HAP-1 (cell line): ENCODE results near the gene NHS.

Source experiments
- DNase-seq, 2 experiments: peaks; one replicate each; pipeline ENCODE4 v3.0.0-alpha.2; 2016 to 2020; ENCODE audit warnings: low spot score in 2 of 2
- H3K27me3 ChIP-seq: fragments of 250-450 bp; sonication (Bioruptor Pico); 2 replicates; pipeline ENCODE4 v1.5.1; 2020; ENCODE audit warnings: low read depth, mild to moderate bottlenecking, moderate library complexity
- H3K36me3 ChIP-seq: fragments of 250-450 bp; sonication (Bioruptor Pico); replicated peaks from 2 replicates; pipeline ENCODE4 v1.5.1; 2020; ENCODE audit warnings: mild to moderate bottlenecking
- H3K4me1 ChIP-seq: fragments of 250-450 bp; sonication (Bioruptor Pico); 2 replicates; pipeline ENCODE4 v1.5.1; 2020; ENCODE audit warnings: mild to moderate bottlenecking
- H3K4me3 ChIP-seq: fragments of 250-450 bp; sonication (Bioruptor Pico); 2 replicates; pipeline ENCODE4 v1.5.1; 2020; ENCODE audit warnings: mild to moderate bottlenecking, moderate library complexity
- H3K9me3 ChIP-seq: fragments of 250-450 bp; sonication (Bioruptor Pico); 2 replicates; pipeline ENCODE4 v1.5.1; 2020; ENCODE audit warnings: mild to moderate bottlenecking, moderate library complexity
- in situ Hi-C: fragments of 300-500 bp; cut with MboI; formaldehyde crosslinking; loops from 3 replicates; pipeline ENCODE4 v1.14.3; 2020; ENCODE audit warnings: low sequenced_read_pairs, inconsistent platforms, mixed read lengths

Gene NHS

GRCh38 chrX:17603196-17603595, 228.2 kb downstream of the NHS start:
- H3K36me3 ChIP-seq = no peaks in the 10 kb centered on the region
- in situ Hi-C loops = no loop called here
- H3K4me1 ChIP-seq = peaks cover 33% of the 10 kb centered on the region
- H3K4me3 ChIP-seq = no peak overlapping the region
- no peak for DNase-seq
- H3K27me3 ChIP-seq = no peaks in the 10 kb centered on the region
- H3K9me3 ChIP-seq = no peaks in the 10 kb centered on the region

- Histone ChIP-seq H3K27me3 (no peaks in the 10 kb centered on the region), H3K36me3 (no peaks in the 10 kb centered on the region), H3K9me3 (no peaks in the 10 kb centered on the region), H3K4me1 (peaks cover 28% of the 10 kb centered on the region), H3K4me3 (no peak overlapping the region)
- in situ Hi-C loops = no loop called here
- peak; percentile 18 to 27 for DNase-seq
These were observed 230.7 kb downstream of the NHS start for GRCh38 chrX:17605676-17606075.

GRCh38 chrX:17606231-17606630, 231.2 kb downstream of the NHS start:
- no peaks in the 10 kb centered on the region for H3K36me3 ChIP-seq
- in situ Hi-C loops = no loop called here
- H3K4me3 ChIP-seq = no peak overlapping the region
- no peak for DNase-seq
- peaks cover 22% of the 10 kb centered on the region for H3K4me1 ChIP-seq
- no peaks in the 10 kb centered on the region for H3K9me3 ChIP-seq
- no peaks in the 10 kb centered on the region for H3K27me3 ChIP-seq

- DNase-seq = no peak
- Histone ChIP-seq H3K9me3 (no peaks in the 10 kb centered on the region), H3K27me3 (no peaks in the 10 kb centered on the region), H3K4me1 (peaks cover 9% of the 10 kb centered on the region), H3K4me3 (no peak overlapping the region), H3K36me3 (no peaks in the 10 kb centered on the region)
- in situ Hi-C loops = no loop called here
These were observed 233.9 kb downstream of the NHS start for GRCh38 chrX:17608888-17609287.

GRCh38 chrX:17610788-17611187, 235.8 kb downstream of the NHS start:
- H3K9me3 ChIP-seq = no peaks in the 10 kb centered on the region
- H3K4me1 ChIP-seq = peaks cover 7% of the 10 kb centered on the region
- in situ Hi-C loops = no loop called here
- H3K36me3 ChIP-seq = no peaks in the 10 kb centered on the region
- no peak for DNase-seq
- H3K27me3 ChIP-seq = no peaks in the 10 kb centered on the region
- H3K4me3 ChIP-seq = no peak overlapping the region

- peaks cover 3% of the 10 kb centered on the region for H3K4me1 ChIP-seq
- H3K9me3 ChIP-seq = no peaks in the 10 kb centered on the region
- no peaks in the 10 kb centered on the region for H3K27me3 ChIP-seq
- in situ Hi-C loops = no loop called here
- DNase-seq = peak in 1 of 2 experiments; percentile 57
- no peak overlapping the region for H3K4me3 ChIP-seq
- H3K36me3 ChIP-seq = no peaks in the 10 kb centered on the region
These were observed 239.1 kb downstream of the NHS start for GRCh38 chrX:17613979-17614588.

- no peak for DNase-seq
- in situ Hi-C loops = no loop called here
- Histone ChIP-seq H3K4me1 (peaks cover 3% of the 10 kb centered on the region), H3K9me3 (no peaks in the 10 kb centered on the region), H3K4me3 (no peak overlapping the region), H3K36me3 (no peaks in the 10 kb centered on the region), H3K27me3 (no peaks in the 10 kb centered on the region)
These were observed 241.9 kb downstream of the NHS start for GRCh38 chrX:17616936-17617335.

GRCh38 chrX:17617806-17618205, 242.8 kb downstream of the NHS start:
- no peak for DNase-seq
- in situ Hi-C loops = no loop called here
- Histone ChIP-seq H3K4me1 (peaks cover 3% of the 10 kb centered on the region), H3K9me3 (no peaks in the 10 kb centered on the region), H3K27me3 (no peaks in the 10 kb centered on the region), H3K4me3 (no peak overlapping the region), H3K36me3 (no peaks in the 10 kb centered on the region)

GRCh38 chrX:17621566-17622270, 246.7 kb downstream of the NHS start:
- in situ Hi-C loops = no loop called here

GRCh38 chrX:17622331-17622730, 247.3 kb downstream of the NHS start:
- Histone ChIP-seq H3K36me3 (no peaks in the 10 kb centered on the region), H3K4me3 (no peak overlapping the region), H3K9me3 (no peaks in the 10 kb centered on the region), H3K27me3 (peaks cover 12% of the 10 kb centered on the region; the same call in 1 of the 2 replicates), H3K4me1 (no peaks in the 10 kb centered on the region)
- DNase-seq = no peak
- in situ Hi-C loops = no loop called here

More at GRCh38 chrX:17621566-17622270, 246.7 kb downstream of the NHS start:
- no peaks in the 10 kb centered on the region for H3K9me3 ChIP-seq
- H3K27me3 ChIP-seq = peaks cover 8% of the 10 kb centered on the region; the same call in 1 of the 2 replicates
- no peak for DNase-seq
- H3K36me3 ChIP-seq = no peaks in the 10 kb centered on the region
- H3K4me1 ChIP-seq = no peaks in the 10 kb centered on the region
- H3K4me3 ChIP-seq = no peak overlapping the region

- Histone ChIP-seq H3K4me1 (no peaks in the 10 kb centered on the region), H3K9me3 (no peaks in the 10 kb centered on the region), H3K36me3 (no peaks in the 10 kb centered on the region), H3K27me3 (peaks cover 17% of the 10 kb centered on the region; the same call in 1 of the 2 replicates), H3K4me3 (no peak overlapping the region)
- DNase-seq = no peak
- in situ Hi-C loops = no loop called here
These were observed 248.8 kb downstream of the NHS start for GRCh38 chrX:17623750-17624149.

- in situ Hi-C loops = no loop called here
- Histone ChIP-seq H3K4me3 (no peak overlapping the region), H3K4me1 (no peaks in the 10 kb centered on the region), H3K27me3 (peaks cover 20% of the 10 kb centered on the region; the same call in 1 of the 2 replicates), H3K9me3 (no peaks in the 10 kb centered on the region), H3K36me3 (no peaks in the 10 kb centered on the region)
- DNase-seq = no peak
These were observed 252.0 kb downstream of the NHS start for GRCh38 chrX:17627026-17627425.

- peaks cover 13% of the 10 kb centered on the region for H3K4me1 ChIP-seq
- H3K27me3 ChIP-seq = peaks cover 20% of the 10 kb centered on the region; the same call in 1 of the 2 replicates
- no peaks in the 10 kb centered on the region for H3K9me3 ChIP-seq
- no peak overlapping the region for H3K4me3 ChIP-seq
- no peaks in the 10 kb centered on the region for H3K36me3 ChIP-seq
- DNase-seq = no peak
- in situ Hi-C loops = no loop called here
These were observed 254.0 kb downstream of the NHS start for GRCh38 chrX:17628976-17629375.

GRCh38 chrX:17629519-17629918, 254.5 kb downstream of the NHS start:
- in situ Hi-C loops = no loop called here
- DNase-seq = no peak
- no peaks in the 10 kb centered on the region for H3K36me3 ChIP-seq
- no peaks in the 10 kb centered on the region for H3K9me3 ChIP-seq
- H3K4me3 ChIP-seq = no peak overlapping the region
- H3K27me3 ChIP-seq = peaks cover 20% of the 10 kb centered on the region; the same call in 1 of the 2 replicates
- H3K4me1 ChIP-seq = peaks cover 17% of the 10 kb centered on the region
